Endodermal cell (in vitro differentiated cells): ENCODE results near the gene USP8. TPM values are rescaled to one million over a fixed set of nuclear protein-coding genes. Genes with fewer than 3 reads are reported as not detected.

Source experiments
- DNase-seq: peaks from one replicate; pipeline ENCODE4 v3.0.0-alpha.2; 2017
- H3K27ac ChIP-seq: 2 replicates; pipeline ENCODE4 v1.5.1; 2013; ENCODE audit warnings: mild to moderate bottlenecking, low read depth, low read length, moderate library complexity
- H3K27me3 ChIP-seq: 2 replicates; pipeline ENCODE4 v1.6.1; 2013; ENCODE audit warnings: mild to moderate bottlenecking, low read length, moderate library complexity; ENCODE audit not compliant: insufficient read depth, control insufficient read depth, poor library complexity, severe bottlenecking
- H3K36me3 ChIP-seq: 2 replicates; pipeline ENCODE4 v1.7.0; 2013; ENCODE audit warnings: mild to moderate bottlenecking, low read length, moderate library complexity; ENCODE audit not compliant: control insufficient read depth, insufficient read depth
- H3K4me1 ChIP-seq: one replicate; pipeline ENCODE4 v1.7.0; 2013; ENCODE audit warnings: low read length; ENCODE audit not compliant: control insufficient read depth, insufficient read depth
- H3K4me3 ChIP-seq: 2 replicates; pipeline ENCODE4 v1.5.1; 2013; ENCODE audit warnings: mild to moderate bottlenecking, low read length, moderate library complexity
- H3K9ac ChIP-seq: 2 replicates; pipeline ENCODE4 v1.6.1; 2013; ENCODE audit warnings: mild to moderate bottlenecking, low read length, moderate library complexity; ENCODE audit not compliant: poor library complexity, severe bottlenecking; ENCODE audit errors: extremely low read depth
- H3K9me3 ChIP-seq: 2 replicates; pipeline ENCODE4 v1.6.1; 2013; ENCODE audit warnings: mild to moderate bottlenecking, low read length, moderate library complexity; ENCODE audit not compliant: control insufficient read depth
- H3K27ac Mint-ChIP-seq: 2 replicates; pipeline ENCODE4 v1.8.0; 2020; ENCODE audit warnings: mixed read lengths
- H3K27me3 Mint-ChIP-seq: 2 replicates; pipeline ENCODE4 v1.8.0; 2021; ENCODE audit warnings: mild to moderate bottlenecking, mixed read lengths; ENCODE audit not compliant: insufficient read depth
- H3K36me3 Mint-ChIP-seq: 2 replicates; pipeline ENCODE4 v1.8.0; 2020; ENCODE audit warnings: low read depth, mixed read lengths
- H3K4me1 Mint-ChIP-seq: 2 replicates; pipeline ENCODE4 v1.8.0; 2020; ENCODE audit warnings: mixed read lengths
- H3K4me3 Mint-ChIP-seq: 2 replicates; pipeline ENCODE4 v1.8.0; 2020; ENCODE audit warnings: mild to moderate bottlenecking, moderate library complexity, mixed read lengths
- H3K9me3 Mint-ChIP-seq: 2 replicates; pipeline ENCODE4 v1.8.0; 2020; ENCODE audit warnings: mild to moderate bottlenecking, mixed read lengths
- CTCF ChIP-seq: fragments of 200-600 bp; sonication (generic); conservative IDR thresholded peaks from 2 replicates; pipeline ENCODE4 v1.5.0; 2021; ENCODE audit warnings: antibody characterized with exemption, mild to moderate bottlenecking
- WGBS, 2 experiments: methylation state at CpG; one replicate each; pipeline versions ENCODE4 v1.1.5 to v1.1.7; 2013; ENCODE audit warnings: missing lambda C conversion rate in 2 of 2, mixed read lengths in 1 of 2; ENCODE audit not compliant: insufficient coverage in 1 of 2, insufficient read length in 1 of 2; 5-methylcytosine and 5-hydroxymethylcytosine counted together
- total RNA-seq, 2 donors: library from RNA; stranded (reverse); fragmentation: NEBNext Ultra II Directional in 1 of 2; extraction: Animal tissue kit (Norgen Biotek cat#: 25700) in 1 of 2; gene quantifications; 2 replicates in 1 of 2; 3 replicates in 1 of 2; pipeline ENCODE4 v1.2.1, GENCODE V29; 2021

The USP8 gene
- total RNA-seq, 2 donors from 2014 or later, result 71.1 to 74.3 TPM

GRCh38 chr15:50562735-50563640 lies 138.8 kb downstream of the USP8 start:
- no peak overlapping the region for H3K27ac Mint-ChIP-seq
- H3K9me3 ChIP-seq, result no peaks in the 10 kb centered on the region
- no peak for DNase-seq
- H3K4me3 Mint-ChIP-seq, result no peak overlapping the region
- H3K27me3 ChIP-seq, result no peaks in the 10 kb centered on the region
- no peaks in the 10 kb centered on the region for H3K27me3 Mint-ChIP-seq
- H3K9me3 Mint-ChIP-seq, result no peaks in the 10 kb centered on the region
- H3K4me1 ChIP-seq, result no peaks in the 10 kb centered on the region
- TF ChIP-seq CTCF, result no peak
- H3K36me3 Mint-ChIP-seq, result peaks cover 39% of the 10 kb centered on the region
- no peak overlapping the region for H3K9ac ChIP-seq
- no peaks in the 10 kb centered on the region for H3K4me1 Mint-ChIP-seq
- H3K4me3 ChIP-seq, result no peak overlapping the region
- H3K27ac ChIP-seq, result no peak overlapping the region
- WGBS, 2 experiments, result 94 to 97% methylated on average over 3 to 4 of the region's 4 CpGs
- peaks cover 49% of the 10 kb centered on the region for H3K36me3 ChIP-seq

- Mint-ChIP-seq H3K27ac (no peak overlapping the region), H3K4me1 (no peaks in the 10 kb centered on the region), H3K27me3 (no peaks in the 10 kb centered on the region), H3K36me3 (peaks cover 46% of the 10 kb centered on the region), H3K9me3 (no peaks in the 10 kb centered on the region), H3K4me3 (no peak overlapping the region)
- Histone ChIP-seq H3K4me1 (no peaks in the 10 kb centered on the region), H3K4me3 (no peak overlapping the region), H3K9ac (no peak overlapping the region), H3K27me3 (no peaks in the 10 kb centered on the region), H3K36me3 (peaks cover 51% of the 10 kb centered on the region), H3K9me3 (no peaks in the 10 kb centered on the region), H3K27ac (no peak overlapping the region)
- TF ChIP-seq CTCF, result no peak
- no peak for DNase-seq
- 94 to 95% methylated on average over 3 to 4 of the region's 4 CpGs for WGBS, 2 experiments
Observed at GRCh38 chr15:50563756-50564155, 139.6 kb downstream of the USP8 start.

Other genes starting within 250 kb of the USP8 start
- 1 to 10 TPM; 4.0 to 6.8 TPM for gene SLC27A2, start 242.2 kb upstream of the USP8 start, total RNA-seq
- under 1 TPM in 1 of 2 donors, not detected in 1; 0.31 TPM for gene HDC, start 158.7 kb upstream of the USP8 start, total RNA-seq
- 10 to 100 TPM; 32.0 to 37.5 TPM for gene GABPB1, start 69.2 kb upstream of the USP8 start, total RNA-seq
- gene USP50, start 122.3 kb downstream of the USP8 start, total RNA-seq, result 1 to 10 TPM; 2.1 to 4.6 TPM